Gastrocnemius medialis (tissue), 4 donors: ENCODE data around the gene GRPEL2.

Experiments
- CTCF ChIP-seq, 5 experiments: fragments of 450-650 bp in 3 of 5; fragments of 200-600 bp in 2 of 5; sonication (generic) in 2 of 5; IDR thresholded peaks in 4 of 5; conservative IDR thresholded peaks in 1 of 5; 1 replicate in 4 of 5; 2 replicates in 1 of 5; pipeline ENCODE4 v1.5.1; 2016 to 2019; ENCODE audit warnings: antibody characterized with exemption in 5 of 5, mild to moderate bottlenecking in 3 of 5, moderate library complexity in 3 of 5
- POLR2A ChIP-seq, 2 donors: fragments of 450-650 bp; IDR thresholded peaks; one replicate each; pipeline ENCODE4 v1.6.1; 2017; ENCODE audit warnings: antibody characterized with exemption in 2 of 2, mild to moderate bottlenecking in 2 of 2, moderate library complexity in 2 of 2

- TF ChIP-seq CTCF (IDR thresholded peaks at IDR 0.05 in 4 of 5, conservative IDR thresholded peaks at IDR 0.05 in 1 of 5) (no peak), POLR2A (IDR thresholded peaks at IDR 0.05) (no peak)
Measured at GRCh38 chr5:149392718-149393117, 47.4 kb downstream of the GRPEL2 start.
